Ammon's horn (tissue), 1 donor: ENCODE data around the gene EML5.
A peak's percentile ranks its signal among the peaks of the same experiment; 100 is the strongest.

Experiments
- DNase-seq: peaks from one replicate; pipeline ENCODE4 v3.0.0-alpha.2; 2016; ENCODE audit warnings: low spot score

Gene EML5

GRCh38 chr14:88707088-88707487, 85.7 kb downstream of the EML5 start:
- DNase-seq = no peak

GRCh38 chr14:88706425-88706824, 86.3 kb downstream of the EML5 start:
- no peak for DNase-seq

GRCh38 chr14:88698651-88699050, 94.1 kb downstream of the EML5 start:
- DNase-seq = no peak

GRCh38 chr14:88695870-88696269, 96.9 kb downstream of the EML5 start:
- no peak for DNase-seq

- no peak for DNase-seq
Observed at GRCh38 chr14:88688386-88688785, 104.4 kb downstream of the EML5 start.

GRCh38 chr14:88683119-88683518, 109.6 kb downstream of the EML5 start:
- no peak for DNase-seq

GRCh38 chr14:88682495-88683114, 110.1 kb downstream of the EML5 start:
- no peak for DNase-seq

- DNase-seq = no peak
Observed at GRCh38 chr14:88681755-88682494, 110.8 kb downstream of the EML5 start.

- DNase-seq = no peak
Observed at GRCh38 chr14:88669346-88669745, 123.4 kb downstream of the EML5 start.

- DNase-seq = peak; percentile 21
Observed at GRCh38 chr14:88668448-88669116, 124.2 kb downstream of the EML5 start.

GRCh38 chr14:88667555-88668273, 125.0 kb downstream of the EML5 start:
- DNase-seq = peak; percentile 92

- no peak for DNase-seq
Observed at GRCh38 chr14:88660056-88660455, 132.7 kb downstream of the EML5 start.

- DNase-seq = no peak
Observed at GRCh38 chr14:88639221-88639620, 153.5 kb downstream of the EML5 start.

- no peak for DNase-seq
Observed at GRCh38 chr14:88632512-88632911, 160.2 kb downstream of the EML5 start.

GRCh38 chr14:88631091-88631490, 161.7 kb downstream of the EML5 start:
- DNase-seq = no peak

- DNase-seq = no peak
Observed at GRCh38 chr14:88630565-88630964, 162.2 kb downstream of the EML5 start.

GRCh38 chr14:88628462-88628861, 164.3 kb downstream of the EML5 start:
- DNase-seq = no peak

- no peak for DNase-seq
Observed at GRCh38 chr14:88628033-88628432, 164.7 kb downstream of the EML5 start.

GRCh38 chr14:88625671-88626070, 167.1 kb downstream of the EML5 start:
- no peak for DNase-seq

- no peak for DNase-seq
Observed at GRCh38 chr14:88621100-88621499, 171.7 kb downstream of the EML5 start.

GRCh38 chr14:88618476-88618875, 174.3 kb downstream of the EML5 start:
- no peak for DNase-seq

GRCh38 chr14:88617479-88617878, 175.3 kb downstream of the EML5 start:
- DNase-seq = no peak

- DNase-seq = no peak
Observed at GRCh38 chr14:88616697-88617096, 176.1 kb downstream of the EML5 start.
